ENCODE results near the gene SLC6A12. TPM values are rescaled to one million over a fixed set of nuclear protein-coding genes. Genes with fewer than 3 reads are reported as not detected.

SLC6A12 gene
- total RNA-seq, 2 experiments from 2014 or later: not detected

DNA sequence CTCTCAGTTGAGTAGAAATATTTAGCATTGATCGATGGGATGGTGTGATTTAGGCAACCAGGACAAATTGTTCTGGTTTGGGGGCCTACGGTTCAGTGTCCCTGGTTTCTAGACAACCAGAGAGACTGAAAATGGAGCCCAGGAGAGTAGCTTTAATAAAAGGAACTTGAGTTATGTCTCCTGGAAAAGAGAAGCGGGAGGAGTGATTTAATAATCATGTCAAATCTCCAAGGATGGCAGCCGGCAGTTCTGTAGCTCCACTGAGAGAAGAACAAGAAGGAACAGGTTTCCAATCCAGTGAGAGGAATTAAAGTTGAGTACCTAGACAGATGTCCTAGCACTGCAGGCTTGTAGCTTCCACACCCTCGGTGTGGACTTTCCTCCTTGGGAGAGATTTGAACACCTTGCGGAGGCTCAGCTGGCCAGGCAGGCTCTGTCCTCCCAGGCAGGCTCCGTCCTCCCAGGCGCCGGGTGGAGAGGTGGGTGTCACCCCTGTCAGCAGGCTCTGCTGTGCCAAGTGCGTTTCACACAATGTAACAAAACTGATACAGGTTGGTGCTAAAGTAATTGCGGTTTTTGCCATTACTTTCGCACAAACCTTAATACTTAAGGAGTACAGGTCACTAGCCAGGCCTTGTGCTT, 45.9 kb downstream of the SLC6A12 start:
- H3K9me3 Mint-ChIP-seq: no peaks in the 10 kb centered on the region
- intact Hi-C loops (cut with DNase I, micrococcal nuclease): no loop called here
- peaks cover 6% of the 10 kb centered on the region for H3K4me1 ChIP-seq (ENCODE audit: insufficient read depth, low read length)
- no peak for ATAC-seq (ENCODE audit: poor library complexity)
- peaks cover 38% of the 10 kb centered on the region for H3K27me3 Mint-ChIP-seq
- H3K4me3 Mint-ChIP-seq: no peak overlapping the region
- H3K36me3 Mint-ChIP-seq (ENCODE audit: low read depth): no peaks in the 10 kb centered on the region
- no peaks in the 10 kb centered on the region for H3K36me3 ChIP-seq (ENCODE audit: insufficient read depth, low read length)
- H3K9me3 ChIP-seq (ENCODE audit: control insufficient read depth in 1 of 2, insufficient read depth in 1 of 2, low read length in 2 of 2): peaks cover 0 to 4% of the 10 kb centered on the region in 2 experiments
- H3K4me1 Mint-ChIP-seq (ENCODE audit: low read depth): peaks cover 12% of the 10 kb centered on the region
- no peak for TF ChIP-seq CTCF (IDR thresholded peaks at IDR 0.05)
- H3K27ac ChIP-seq (ENCODE audit: low read depth in 1 of 2, low read length in 2 of 2): no peak overlapping the region
- H3K4me3 ChIP-seq (ENCODE audit: low read length): no peak overlapping the region
- no peak overlapping the region for H3K27ac Mint-ChIP-seq
- peaks cover 0 to 7% of the 10 kb centered on the region in 2 experiments for H3K27me3 ChIP-seq (ENCODE audit: control insufficient read depth in 1 of 2, insufficient read depth in 2 of 2, low read length in 2 of 2)
- ChIA-PET CTCF (no interaction called here), POLR2A (no interaction called here)
- DNase-seq: no peak

- intact Hi-C loops (cut with DNase I, micrococcal nuclease): no loop called here
- no peak for TF ChIP-seq CTCF (IDR thresholded peaks at IDR 0.05)
- ATAC-seq (ENCODE audit: poor library complexity) (no peak), DNase-seq (no peak)
- H3K27me3 ChIP-seq (ENCODE audit: control insufficient read depth in 1 of 2, insufficient read depth in 2 of 2, low read length in 2 of 2): no peaks in the 10 kb centered on the region
- H3K27ac Mint-ChIP-seq: no peak overlapping the region
- H3K4me1 Mint-ChIP-seq (ENCODE audit: low read depth): peaks cover 12% of the 10 kb centered on the region
- ChIA-PET CTCF (no interaction called here), POLR2A (no interaction called here)
- peaks cover 31% of the 10 kb centered on the region for H3K27me3 Mint-ChIP-seq
- H3K9me3 Mint-ChIP-seq: no peaks in the 10 kb centered on the region
- H3K36me3 ChIP-seq (ENCODE audit: insufficient read depth, low read length): no peaks in the 10 kb centered on the region
- H3K9me3 ChIP-seq (ENCODE audit: control insufficient read depth in 1 of 2, insufficient read depth in 1 of 2, low read length in 2 of 2): no peaks in the 10 kb centered on the region
- no peaks in the 10 kb centered on the region for H3K36me3 Mint-ChIP-seq (ENCODE audit: low read depth)
- H3K4me3 ChIP-seq (ENCODE audit: low read length): no peak overlapping the region
- no peak overlapping the region for H3K4me3 Mint-ChIP-seq
- peaks cover 6% of the 10 kb centered on the region for H3K4me1 ChIP-seq (ENCODE audit: insufficient read depth, low read length)
- H3K27ac ChIP-seq (ENCODE audit: low read depth in 1 of 2, low read length in 2 of 2): no peak overlapping the region
These were observed 47.4 kb downstream of the SLC6A12 start for GRCh38 chr12:166425-167075.

- TF ChIP-seq CTCF (IDR thresholded peaks at IDR 0.05): no peak
- Histone ChIP-seq H3K9me3 (ENCODE audit: control insufficient read depth in 1 of 2, insufficient read depth in 1 of 2, low read length in 2 of 2) (no peaks in the 10 kb centered on the region), H3K27me3 (ENCODE audit: control insufficient read depth in 1 of 2, insufficient read depth in 2 of 2, low read length in 2 of 2) (no peaks in the 10 kb centered on the region), H3K4me1 (ENCODE audit: insufficient read depth, low read length) (peaks cover 6% of the 10 kb centered on the region), H3K27ac (ENCODE audit: low read depth in 1 of 2, low read length in 2 of 2) (no peak overlapping the region), H3K4me3 (ENCODE audit: low read length) (no peak overlapping the region), H3K36me3 (ENCODE audit: insufficient read depth, low read length) (no peaks in the 10 kb centered on the region)
- POLR2A ChIA-PET: no interaction called here
- Mint-ChIP-seq H3K4me1 (ENCODE audit: low read depth) (peaks cover 12% of the 10 kb centered on the region), H3K9me3 (no peaks in the 10 kb centered on the region), H3K4me3 (no peak overlapping the region), H3K36me3 (ENCODE audit: low read depth) (no peaks in the 10 kb centered on the region), H3K27ac (no peak overlapping the region), H3K27me3 (peaks cover 30% of the 10 kb centered on the region)
- CTCF ChIA-PET: no interaction called here
- ATAC-seq (ENCODE audit: poor library complexity) (no peak), DNase-seq (no peak)
- intact Hi-C loops (cut with DNase I, micrococcal nuclease): no loop called here
These were observed 48.0 kb downstream of the SLC6A12 start for GRCh38 chr12:165862-166368.
